Neural cell (in vitro differentiated cells): ENCODE measurements around the gene GPR35.

ENCODE experiments used
- EP300 ChIP-seq: fragments of 450-650 bp; conservative IDR thresholded peaks from 2 replicates; pipeline ENCODE4 v1.6.1; 2014; ENCODE audit warnings: antibody characterized with exemption, mild to moderate bottlenecking, moderate library complexity; ENCODE audit not compliant: poor library complexity, severe bottlenecking
- RAD21 ChIP-seq: fragments of 450-650 bp; conservative IDR thresholded peaks from 2 replicates; pipeline ENCODE4 v1.6.1; 2014; ENCODE audit warnings: antibody characterized with exemption, mild to moderate bottlenecking, moderate library complexity
- TF ChIP-seq, protein P1 (sequence below): fragments of 450-650 bp; IDR thresholded peaks from 2 replicates; pipeline ENCODE4 v1.5.1; 2014; ENCODE audit warnings: antibody characterized with exemption, mild to moderate bottlenecking, moderate library complexity; ENCODE audit not compliant: poor library complexity, severe bottlenecking

DNA sequence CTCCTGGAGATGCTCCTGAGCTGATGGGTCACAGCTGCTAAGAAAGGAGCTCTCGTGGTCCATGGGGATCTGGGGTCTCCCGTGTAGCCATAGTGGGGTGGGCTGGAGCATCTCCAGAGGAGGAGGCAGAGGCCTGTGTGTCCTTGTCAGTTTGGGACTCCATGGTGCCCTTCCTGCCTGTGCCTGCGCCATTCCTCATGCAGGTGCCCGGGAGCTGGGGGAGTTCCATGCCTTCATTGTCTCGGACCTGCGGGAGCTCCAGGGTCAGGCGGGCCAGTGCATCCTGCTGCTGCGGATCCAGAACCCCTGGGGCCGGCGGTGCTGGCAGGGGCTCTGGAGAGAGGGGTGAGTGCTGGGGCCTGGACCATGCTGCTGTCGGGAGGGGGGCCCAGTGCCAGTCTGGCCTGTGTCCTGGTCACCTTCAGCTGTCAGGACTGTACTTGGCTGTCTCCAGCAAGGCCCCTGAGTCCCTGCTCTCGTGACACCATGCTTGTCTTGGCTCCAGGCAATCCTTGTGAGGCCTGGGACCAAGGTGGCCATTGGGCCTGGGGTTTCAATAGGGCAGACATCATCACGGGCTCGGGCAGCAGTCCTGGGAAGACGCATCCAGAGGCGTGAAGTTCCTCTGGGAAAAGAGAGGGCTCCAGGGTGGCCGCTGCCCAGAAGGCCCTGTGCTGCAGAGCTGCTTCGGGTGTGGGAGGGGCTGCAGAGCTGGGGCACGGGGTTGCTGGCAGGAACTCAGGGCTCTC, 31.4 kb upstream of the GPR35 start:
- TF ChIP-seq RAD21: no peak
- TF ChIP-seq, protein P1, sequence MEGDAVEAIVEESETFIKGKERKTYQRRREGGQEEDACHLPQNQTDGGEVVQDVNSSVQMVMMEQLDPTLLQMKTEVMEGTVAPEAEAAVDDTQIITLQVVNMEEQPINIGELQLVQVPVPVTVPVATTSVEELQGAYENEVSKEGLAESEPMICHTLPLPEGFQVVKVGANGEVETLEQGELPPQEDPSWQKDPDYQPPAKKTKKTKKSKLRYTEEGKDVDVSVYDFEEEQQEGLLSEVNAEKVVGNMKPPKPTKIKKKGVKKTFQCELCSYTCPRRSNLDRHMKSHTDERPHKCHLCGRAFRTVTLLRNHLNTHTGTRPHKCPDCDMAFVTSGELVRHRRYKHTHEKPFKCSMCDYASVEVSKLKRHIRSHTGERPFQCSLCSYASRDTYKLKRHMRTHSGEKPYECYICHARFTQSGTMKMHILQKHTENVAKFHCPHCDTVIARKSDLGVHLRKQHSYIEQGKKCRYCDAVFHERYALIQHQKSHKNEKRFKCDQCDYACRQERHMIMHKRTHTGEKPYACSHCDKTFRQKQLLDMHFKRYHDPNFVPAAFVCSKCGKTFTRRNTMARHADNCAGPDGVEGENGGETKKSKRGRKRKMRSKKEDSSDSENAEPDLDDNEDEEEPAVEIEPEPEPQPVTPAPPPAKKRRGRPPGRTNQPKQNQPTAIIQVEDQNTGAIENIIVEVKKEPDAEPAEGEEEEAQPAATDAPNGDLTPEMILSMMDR: no peak
- TF ChIP-seq EP300: no peak
